IPS-18a (cell line): ENCODE measurements around the gene ROBO1.
"Not testable (repeated sequence)": the region's sequence is repeated elsewhere in the genome, so short reads cannot be mapped to it uniquely, and the experiment has no call there.

Experiments used
- H3K27ac ChIP-seq: one replicate; pipeline ENCODE4 v1.5.1; 2013; ENCODE audit warnings: low read length
- H3K27me3 ChIP-seq: one replicate; pipeline ENCODE4 v1.6.1; 2013; ENCODE audit warnings: mild to moderate bottlenecking, low read length; ENCODE audit not compliant: control insufficient read depth, insufficient read depth
- H3K36me3 ChIP-seq: one replicate; pipeline ENCODE4 v1.6.1; 2013; ENCODE audit warnings: low read depth, low read length; ENCODE audit not compliant: control insufficient read depth
- H3K4me1 ChIP-seq: one replicate; pipeline ENCODE4 v1.6.1; 2013; ENCODE audit warnings: low read depth, low read length; ENCODE audit not compliant: control insufficient read depth
- H3K4me3 ChIP-seq: one replicate; pipeline ENCODE4 v1.5.1; 2013; ENCODE audit warnings: low read length
- H3K9ac ChIP-seq: one replicate; pipeline ENCODE4 v1.6.1; 2013; ENCODE audit warnings: mild to moderate bottlenecking, low read length, moderate library complexity
- H3K9me3 ChIP-seq: one replicate; pipeline ENCODE4 v1.6.1; 2013; ENCODE audit warnings: low read depth, low read length; ENCODE audit not compliant: control insufficient read depth

ROBO1 gene

DNA sequence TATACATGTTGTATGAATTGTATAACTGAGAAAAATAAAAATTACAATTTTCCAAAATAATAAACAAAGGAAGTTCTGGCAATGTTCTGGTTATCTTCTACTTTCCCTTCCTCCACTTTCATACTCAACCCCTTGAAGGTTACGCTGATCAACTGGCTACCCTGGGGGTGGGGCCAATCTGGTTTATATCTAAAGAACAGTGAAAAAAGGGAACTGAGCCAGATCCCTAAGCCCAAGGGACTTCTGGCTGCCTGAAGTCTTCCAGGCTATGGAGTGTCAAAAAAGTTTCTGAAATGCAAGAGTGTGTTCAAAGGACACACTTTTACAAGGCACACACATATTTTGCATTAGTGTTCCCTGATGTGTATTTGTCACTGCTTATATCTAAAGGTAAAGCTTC, 591.9 kb downstream of the ROBO1 start:
- peaks cover 6% of the 10 kb centered on the region for H3K4me1 ChIP-seq
- no peaks in the 10 kb centered on the region for H3K9me3 ChIP-seq

GRCh38 chr3:79173259-79173658, 594.5 kb downstream of the ROBO1 start:
- not testable (repeated sequence) for H3K36me3 ChIP-seq, H3K27me3 ChIP-seq, H3K27ac ChIP-seq, H3K4me3 ChIP-seq, H3K9ac ChIP-seq, H3K9me3 ChIP-seq
- peaks cover 11% of the 10 kb centered on the region for H3K4me1 ChIP-seq

More for the DNA sequence above, 591.9 kb downstream of the ROBO1 start:
- no peak overlapping the region for H3K4me3 ChIP-seq
- no peaks in the 10 kb centered on the region for H3K36me3 ChIP-seq
- no peaks in the 10 kb centered on the region for H3K27me3 ChIP-seq
- no peak overlapping the region for H3K9ac ChIP-seq
- no peak overlapping the region for H3K27ac ChIP-seq

- no peak overlapping the region for H3K27ac ChIP-seq
- H3K36me3 ChIP-seq: no peaks in the 10 kb centered on the region
- no peak overlapping the region for H3K4me3 ChIP-seq
- H3K9ac ChIP-seq: no peak overlapping the region
- peaks cover 11% of the 10 kb centered on the region for H3K4me1 ChIP-seq
- no peaks in the 10 kb centered on the region for H3K9me3 ChIP-seq
- H3K27me3 ChIP-seq: no peaks in the 10 kb centered on the region
These were observed 595.6 kb downstream of the ROBO1 start for GRCh38 chr3:79172241-79172640.

GRCh38 chr3:79170021-79170420, 597.8 kb downstream of the ROBO1 start:
- no peak overlapping the region for H3K4me3 ChIP-seq
- H3K9me3 ChIP-seq: no peaks in the 10 kb centered on the region
- no peak overlapping the region for H3K9ac ChIP-seq
- peaks cover 11% of the 10 kb centered on the region for H3K4me1 ChIP-seq
- H3K27ac ChIP-seq: peak overlapping the region; percentile 6
- H3K36me3 ChIP-seq: no peaks in the 10 kb centered on the region
- no peaks in the 10 kb centered on the region for H3K27me3 ChIP-seq

- Histone ChIP-seq H3K27ac (no peak overlapping the region), H3K27me3 (no peaks in the 10 kb centered on the region), H3K36me3 (no peaks in the 10 kb centered on the region), H3K9me3 (no peaks in the 10 kb centered on the region), H3K9ac (no peak overlapping the region), H3K4me3 (no peak overlapping the region), H3K4me1 (peaks cover 11% of the 10 kb centered on the region)
These were observed 600.0 kb downstream of the ROBO1 start for GRCh38 chr3:79167651-79168416.

DNA sequence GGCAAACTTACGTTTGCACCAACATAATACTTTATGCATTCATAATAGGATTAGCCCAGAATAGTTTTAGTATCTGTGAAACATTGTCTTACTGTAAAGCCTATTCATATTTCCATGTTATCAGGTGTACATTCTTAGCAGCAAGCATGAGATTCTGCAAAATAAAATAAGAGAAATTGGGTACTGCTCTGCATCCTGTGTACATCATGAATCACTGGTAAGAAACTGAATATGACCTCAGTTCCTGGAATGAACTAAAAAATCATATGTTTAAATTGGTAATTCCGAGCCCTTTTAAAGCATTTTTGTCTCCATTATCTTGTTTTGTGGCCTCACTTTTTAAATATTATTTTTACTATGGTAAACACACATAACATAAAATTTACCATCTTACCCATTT, 605.1 kb downstream of the ROBO1 start:
- peaks cover 15% of the 10 kb centered on the region for H3K4me1 ChIP-seq
- H3K27me3 ChIP-seq: no peaks in the 10 kb centered on the region
- H3K27ac ChIP-seq: no peak overlapping the region
- H3K9ac ChIP-seq: no peak overlapping the region
- no peak overlapping the region for H3K4me3 ChIP-seq
- H3K9me3 ChIP-seq: no peaks in the 10 kb centered on the region
- no peaks in the 10 kb centered on the region for H3K36me3 ChIP-seq

GRCh38 chr3:79161941-79162340, 605.9 kb downstream of the ROBO1 start:
- Histone ChIP-seq H3K4me1 (peaks cover 15% of the 10 kb centered on the region), H3K27me3 (no peaks in the 10 kb centered on the region), H3K4me3 (no peak overlapping the region), H3K9ac (no peak overlapping the region), H3K9me3 (no peaks in the 10 kb centered on the region), H3K27ac (no peak overlapping the region), H3K36me3 (no peaks in the 10 kb centered on the region)

- Histone ChIP-seq H3K4me3 (no peak overlapping the region), H3K27ac (no peak overlapping the region), H3K9me3 (no peaks in the 10 kb centered on the region), H3K27me3 (no peaks in the 10 kb centered on the region), H3K9ac (no peak overlapping the region), H3K36me3 (no peaks in the 10 kb centered on the region), H3K4me1 (peaks cover 15% of the 10 kb centered on the region)
These were observed 607.4 kb downstream of the ROBO1 start for GRCh38 chr3:79160421-79160820.

DNA sequence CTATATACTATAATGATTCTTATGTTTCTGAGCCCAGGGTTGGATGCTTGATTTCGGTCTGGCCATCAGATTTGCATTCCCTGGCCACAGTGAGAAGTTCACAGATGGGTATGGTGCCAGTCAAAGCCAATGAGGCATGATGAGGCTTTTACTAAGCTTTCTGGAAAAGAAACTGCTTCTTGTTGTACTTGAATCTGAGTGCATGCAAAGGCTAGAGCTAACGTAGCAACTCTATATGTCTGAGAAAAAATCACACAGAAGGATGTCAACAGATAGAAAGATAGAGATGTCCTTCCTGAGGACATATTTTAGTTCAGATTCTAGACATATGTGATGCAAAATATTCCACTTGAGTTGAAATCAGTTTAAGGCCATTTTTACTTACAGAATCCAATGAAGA, 608.1 kb downstream of the ROBO1 start:
- Histone ChIP-seq H3K4me3 (no peak overlapping the region), H3K36me3 (no peaks in the 10 kb centered on the region), H3K27me3 (no peaks in the 10 kb centered on the region)

GRCh38 chr3:79157191-79157590, 610.6 kb downstream of the ROBO1 start:
- peaks cover 15% of the 10 kb centered on the region for H3K4me1 ChIP-seq
- H3K36me3 ChIP-seq: no peaks in the 10 kb centered on the region
- H3K27ac ChIP-seq: no peak overlapping the region
- no peak overlapping the region for H3K4me3 ChIP-seq
- no peak overlapping the region for H3K9ac ChIP-seq
- no peaks in the 10 kb centered on the region for H3K9me3 ChIP-seq
- no peaks in the 10 kb centered on the region for H3K27me3 ChIP-seq

More for the DNA sequence above, 608.1 kb downstream of the ROBO1 start:
- H3K9ac ChIP-seq: no peak overlapping the region
- H3K27ac ChIP-seq: no peak overlapping the region
- no peaks in the 10 kb centered on the region for H3K9me3 ChIP-seq
- H3K4me1 ChIP-seq: peaks cover 15% of the 10 kb centered on the region

DNA sequence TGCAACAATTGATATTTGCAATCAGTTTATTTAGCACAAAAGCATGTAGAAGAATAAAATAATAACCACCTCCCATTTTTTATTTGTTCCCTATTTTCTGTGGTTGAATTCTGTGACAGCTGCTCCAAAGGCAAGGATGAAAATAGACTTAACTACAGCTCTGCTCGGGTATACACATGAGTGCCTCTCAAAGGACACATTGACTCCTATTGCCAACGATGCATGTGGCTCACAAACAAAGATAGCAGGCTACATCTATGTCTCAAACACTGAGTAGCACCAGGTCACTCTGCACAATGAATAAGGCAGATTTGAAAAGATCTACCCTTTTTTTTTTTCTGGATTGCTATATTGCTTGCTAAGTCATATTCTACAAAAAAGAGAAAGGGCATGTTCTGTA, 612.9 kb downstream of the ROBO1 start:
- no peak overlapping the region for H3K27ac ChIP-seq
- no peak overlapping the region for H3K9ac ChIP-seq
- no peaks in the 10 kb centered on the region for H3K4me1 ChIP-seq
- H3K9me3 ChIP-seq: no peaks in the 10 kb centered on the region
- H3K4me3 ChIP-seq: no peak overlapping the region
- H3K36me3 ChIP-seq: no peaks in the 10 kb centered on the region
- H3K27me3 ChIP-seq: no peaks in the 10 kb centered on the region

DNA sequence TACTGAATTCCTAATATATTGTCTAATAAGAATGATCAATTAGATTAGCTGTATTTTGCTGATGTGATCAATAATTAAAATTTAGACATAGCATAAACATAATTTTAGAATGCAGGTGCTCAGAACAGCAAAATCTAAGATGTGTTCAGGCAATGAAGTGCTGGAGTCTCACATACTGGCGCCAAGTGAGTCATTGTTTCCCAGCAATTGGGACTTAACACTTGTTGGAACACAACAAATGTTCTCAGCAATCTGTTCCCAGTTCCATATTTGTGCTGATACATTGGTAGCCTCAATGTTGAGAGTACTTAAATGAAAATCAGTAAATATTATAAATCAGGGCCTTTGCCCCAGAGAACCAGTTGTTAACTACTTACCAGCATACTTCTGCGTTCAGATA, 619.0 kb downstream of the ROBO1 start:
- Histone ChIP-seq H3K9ac (no peak overlapping the region), H3K4me3 (no peak overlapping the region), H3K9me3 (no peaks in the 10 kb centered on the region), H3K27ac (no peak overlapping the region), H3K36me3 (no peaks in the 10 kb centered on the region), H3K4me1 (no peaks in the 10 kb centered on the region), H3K27me3 (no peaks in the 10 kb centered on the region)
